Activated T-cell treated with anti-CD3 and anti-CD28 coated beads, Interleukin-2, amount 50 U/mL, for 72 hours (primary cell): ENCODE data around the gene LYSMD2. TPM values are rescaled to one million over a fixed set of nuclear protein-coding genes. Genes with fewer than 3 reads are reported as not detected.

ENCODE experiments used
- total RNA-seq, 2 donors: library from RNA; stranded (reverse); gene quantifications; one replicate each; pipeline ENCODE4 v1.2.3, GENCODE V29; 2022

The LYSMD2 gene
- total RNA-seq, 2 donors from 2014 or later = 22.8 to 23.1 TPM

Other genes starting within 250 kb of the LYSMD2 start
- 10 to 100 TPM in 1 of 2 donors, 1 to 10 TPM in 1; 8.8 to 10.8 TPM for gene DMXL2, start 114.9 kb downstream of the LYSMD2 start, total RNA-seq
- gene SCG3, start 56.2 kb downstream of the LYSMD2 start, total RNA-seq = not detected
- 1 to 10 TPM; 5.1 to 7.3 TPM for gene TMOD2, start 13.9 kb upstream of the LYSMD2 start, total RNA-seq
- gene TMOD3, start 92.0 kb upstream of the LYSMD2 start, total RNA-seq = 10 to 100 TPM; 48.6 to 55.1 TPM
- gene LEO1, start 234.1 kb upstream of the LYSMD2 start, total RNA-seq = 10 to 100 TPM; 21.4 to 22.7 TPM